B cell (primary cell): ENCODE data around the gene HAS3. TPM values are rescaled to one million over a fixed set of nuclear protein-coding genes. Genes with fewer than 3 reads are reported as not detected.
"Not testable (repeated sequence)": the region's sequence is repeated elsewhere in the genome, so short reads cannot be mapped to it uniquely, and the experiment has no call there.

ENCODE experiments used
- ATAC-seq: fragments of 200-7000 bp; cut with Tn5 transposase; one replicate; pipeline ENCODE4 v1.10.0; 2021; ENCODE audit warnings: low read depth, mild to moderate bottlenecking, moderate number of reproducible peaks, moderate library complexity
- CTCF ChIA-PET: fragments of 350-600 bp; sonication (Branson Sonifier 250); formaldehyde crosslinking; loops from one replicate; lab custom pipeline; 2021; ENCODE audit warnings: antibody characterized with exemption, inconsistent platforms; lab: Charles Lee
- POLR2A ChIA-PET: fragments of 350-600 bp; sonication (Branson Sonifier 250); formaldehyde crosslinking; loops from one replicate; lab custom pipeline; 2021; ENCODE audit warnings: antibody characterized with exemption; lab: Charles Lee
- DNase-seq: peaks from one replicate; pipeline ENCODE4 v3.0.0; 2013
- H2AFZ ChIP-seq: 2 replicates; pipeline ENCODE4 v1.6.1; 2012; ENCODE audit warnings: mild to moderate bottlenecking, low read depth, low read length; ENCODE audit not compliant: insufficient read depth, poor library complexity, severe bottlenecking
- H3K27ac ChIP-seq, 2 donors: 1 replicate in 1 of 2; 2 replicates in 1 of 2; pipeline ENCODE4 v1.5.1; 2012 to 2013; ENCODE audit warnings: low read length in 2 of 2, mild to moderate bottlenecking in 2 of 2, moderate library complexity in 1 of 2
- H3K27me3 ChIP-seq, 4 experiments: fragments of 200-600 bp in 1 of 4; sonication (generic) in 1 of 4; replicated peaks in 1 of 4; 1 replicate in 2 of 4; 2 replicates in 2 of 4; pipeline versions ENCODE4 v1.6.1 to v1.7.0; 2013 to 2016; ENCODE audit warnings: low read length in 3 of 4, mild to moderate bottlenecking in 2 of 4, mixed read lengths in 1 of 4, moderate library complexity in 1 of 4; ENCODE audit not compliant: insufficient read depth in 4 of 4, control insufficient read depth in 3 of 4; ENCODE audit errors: control extremely low read depth in 1 of 4
- H3K36me3 ChIP-seq, 2 experiments: replicated peaks in 1 of 2; 1 replicate in 1 of 2; 2 replicates in 1 of 2; pipeline versions ENCODE4 v1.6.1 to v1.7.1; 2013; ENCODE audit warnings: low read length in 1 of 2; ENCODE audit not compliant: insufficient read depth in 2 of 2, control insufficient read depth in 1 of 2; ENCODE audit errors: control extremely low read depth in 1 of 2, extremely low read depth in 1 of 2
- H3K4me1 ChIP-seq, 2 donors: fragments of 200-600 bp in 1 of 2; sonication (generic) in 1 of 2; 1 replicate in 1 of 2; 2 replicates in 1 of 2; pipeline versions ENCODE4 v1.5.1 to v1.6.1; 2013 to 2017; ENCODE audit warnings: low read length in 2 of 2; ENCODE audit not compliant: control insufficient read depth in 2 of 2, insufficient read depth in 2 of 2
- H3K4me2 ChIP-seq: replicated peaks from 2 replicates; pipeline ENCODE3; 2012; ENCODE audit warnings: mild to moderate bottlenecking, low read depth, low read length; ENCODE audit not compliant: poor library complexity, severe bottlenecking
- H3K4me3 ChIP-seq, 5 experiments: fragments of 200-600 bp in 1 of 5; sonication (generic) in 1 of 5; 1 replicate in 3 of 5; 2 replicates in 2 of 5; pipeline versions ENCODE4 v1.5.1 to v1.7.0; 2011 to 2016; ENCODE audit warnings: low read length in 4 of 5, mild to moderate bottlenecking in 4 of 5, low read depth in 2 of 5, control low read depth in 1 of 5, moderate library complexity in 1 of 5; ENCODE audit not compliant: insufficient read depth in 1 of 5; ENCODE audit errors: control extremely low read depth in 1 of 5, extremely low read depth in 1 of 5
- H3K79me2 ChIP-seq: fragments of 200-600 bp; sonication (generic); one replicate; pipeline ENCODE4 v1.6.0; 2016; ENCODE audit warnings: low read length; ENCODE audit not compliant: control insufficient read depth, insufficient read depth
- H3K9ac ChIP-seq: fragments of 200-600 bp; sonication (generic); 2 replicates; pipeline ENCODE4 v1.6.1; 2017; ENCODE audit warnings: mild to moderate bottlenecking, low read length, moderate library complexity
- H3K9me3 ChIP-seq, 3 donors: one replicate each; pipeline versions ENCODE4 v1.6.1 to v1.7.1; 2013; ENCODE audit warnings: low read length in 2 of 3; ENCODE audit not compliant: control insufficient read depth in 2 of 3, insufficient read depth in 1 of 3; ENCODE audit errors: control extremely low read depth in 1 of 3
- H4K20me1 ChIP-seq: 2 replicates; pipeline ENCODE4 v1.6.0; 2012; ENCODE audit warnings: mild to moderate bottlenecking, low read length; ENCODE audit not compliant: insufficient read depth, control insufficient read depth, poor library complexity, severe bottlenecking
- H3K27ac Mint-ChIP-seq: one replicate; pipeline ENCODE4 v1.8.0; 2021; ENCODE audit warnings: mixed read lengths
- H3K27me3 Mint-ChIP-seq: one replicate; pipeline ENCODE4 v1.8.0; 2021; ENCODE audit warnings: mixed read lengths
- H3K4me1 Mint-ChIP-seq: one replicate; pipeline ENCODE4 v1.8.0; 2021; ENCODE audit warnings: mixed read lengths
- H3K4me3 Mint-ChIP-seq: one replicate; pipeline ENCODE4 v1.8.0; 2021; ENCODE audit warnings: mixed read lengths
- H3K9me3 Mint-ChIP-seq: one replicate; pipeline ENCODE4 v1.8.0; 2022; ENCODE audit warnings: mixed read lengths; ENCODE audit not compliant: insufficient read depth
- CTCF ChIP-seq: fragments of 200-600 bp; IDR thresholded peaks from one replicate; pipeline ENCODE4 v1.8.0; 2022; ENCODE audit warnings: antibody characterized with exemption, mild to moderate bottlenecking
- EZH2 ChIP-seq: IDR thresholded peaks from 2 replicates; pipeline ENCODE4 v1.6.1; 2012; ENCODE audit warnings: borderline replicate concordance, low read depth, mild to moderate bottlenecking, moderate library complexity, low read length; ENCODE audit not compliant: insufficient read depth, poor library complexity, severe bottlenecking
- WGBS: methylation state at CpG from one replicate; pipeline ENCODE4 v1.1.5; 2013; ENCODE audit warnings: missing lambda C conversion rate; ENCODE audit not compliant: insufficient coverage; 5-methylcytosine and 5-hydroxymethylcytosine counted together
- intact Hi-C: fragments of 100-400 bp; cut with micrococcal nuclease; formaldehyde crosslinking; loops from one replicate; pipeline ENCODE4 v1.10.0; 2022
- polyA plus RNA-seq: library from polyadenylated mRNA; depleted of rRNA; stranded (reverse); fragments of >200 nt; gene quantifications from 2 replicates; pipeline ENCODE4 v1.2.3, GENCODE V29; 2012
- total RNA-seq, 2 donors: library from RNA; stranded (reverse); fragments of 120-200 nt in 1 of 2; gene quantifications; 1 replicate in 1 of 2; 2 replicates in 1 of 2; pipeline versions ENCODE4 v1.2.3 to v1.2.4, GENCODE V29; 2013 to 2022

The HAS3 gene
- total and polyA plus RNA-seq, 2 donors (not counting 1 experiment from before 2014, with no cell fraction given) = 1.4 to 2.6 TPM

DNA sequence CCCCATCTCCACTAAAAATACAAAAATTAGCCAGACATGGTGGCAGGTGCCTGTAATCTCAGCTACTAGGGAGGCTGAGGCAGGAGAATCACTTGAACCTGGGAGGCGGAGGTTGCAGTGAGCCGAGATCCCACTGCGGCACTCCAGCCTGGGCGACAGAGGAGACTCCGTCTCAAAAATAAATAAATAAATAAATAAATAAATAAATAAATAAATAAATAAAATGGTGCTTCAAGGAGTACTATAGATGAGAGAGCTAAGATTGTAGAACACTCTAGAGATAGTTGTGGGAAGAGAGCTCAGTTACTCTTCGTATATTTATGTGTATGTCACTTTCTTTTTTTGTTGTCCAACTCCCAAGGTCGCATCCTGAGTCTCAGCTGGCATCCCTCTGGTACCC lies 34.0 kb downstream of the HAS3 start:
- H3K9me3 ChIP-seq, POLR2A ChIA-PET, H3K4me1 Mint-ChIP-seq, H3K27me3 Mint-ChIP-seq, H3K9ac ChIP-seq, ATAC-seq, H3K4me1 ChIP-seq, H2AFZ ChIP-seq, H3K4me2 ChIP-seq, H3K27ac Mint-ChIP-seq, H3K27me3 ChIP-seq, DNase-seq, H3K4me3 Mint-ChIP-seq, H3K27ac ChIP-seq, H3K4me3 ChIP-seq, H3K9me3 Mint-ChIP-seq: not testable (repeated sequence)
- H3K36me3 ChIP-seq = peaks cover 5 to 68% of the 10 kb centered on the region in 2 experiments
- CTCF ChIA-PET = interaction anchor here (1.2 kb wide), 1 partner anchor 146 kb away, joined by 6 read pairs; no protein-coding TSS in a partner anchor
- H4K20me1 ChIP-seq = peaks cover 13% of the 10 kb centered on the region
- peaks cover 52% of the 10 kb centered on the region for H3K79me2 ChIP-seq
- 80% methylated on average over 1 of the region's 7 CpGs for WGBS
- intact Hi-C loops = loop anchor here (10.0 kb wide), 1 partner anchor 1475 kb away; the partner anchor contains the start of genes ACD, C16orf86, ENKD1 and PARD6A

DNA sequence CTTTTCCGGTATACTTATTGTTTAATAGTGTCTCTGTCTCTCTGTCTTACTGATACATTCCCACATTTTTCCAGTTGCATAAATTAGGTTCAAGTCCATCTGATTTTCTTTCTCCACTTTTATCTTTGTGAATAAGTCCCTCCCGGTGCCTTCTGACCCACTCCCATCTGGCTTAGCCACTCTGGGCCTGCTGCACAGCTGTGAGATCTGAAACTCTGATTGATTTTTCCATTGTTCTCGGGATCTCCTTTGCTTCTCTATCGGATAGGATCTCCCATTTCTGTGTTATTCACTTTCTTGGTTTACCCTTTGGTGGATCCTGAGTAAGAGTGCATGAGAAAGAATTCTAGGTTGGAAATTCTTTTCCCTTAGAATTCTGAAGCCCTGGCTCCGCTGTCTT lies 35.6 kb downstream of the HAS3 start:
- H4K20me1 ChIP-seq = no peaks in the 10 kb centered on the region
- Mint-ChIP-seq H3K9me3 (no peaks in the 10 kb centered on the region), H3K4me1 (no peaks in the 10 kb centered on the region), H3K4me3 (no peak overlapping the region), H3K27me3 (no peaks in the 10 kb centered on the region), H3K27ac (no peak overlapping the region)
- POLR2A ChIA-PET = no interaction called here
- no peaks in the 10 kb centered on the region for H3K9me3 ChIP-seq
- no peak overlapping the region for H3K27ac ChIP-seq
- CTCF ChIA-PET = interaction anchor here (0.9 to 1.4 kb wide), 2 partner anchors 9 to 17 kb away, joined by 4 to 5 read pairs; no protein-coding TSS in a partner anchor
- H3K4me1 ChIP-seq = no peaks in the 10 kb centered on the region
- no peak overlapping the region for H3K4me2 ChIP-seq
- H3K27me3 ChIP-seq = no peaks in the 10 kb centered on the region
- H3K36me3 ChIP-seq = peaks cover 5 to 78% of the 10 kb centered on the region in 2 experiments
- H3K9ac ChIP-seq = no peak overlapping the region
- no peak for ATAC-seq
- TF ChIP-seq CTCF (no peak), EZH2 (no peak)
- DNase-seq = no peak
- H3K79me2 ChIP-seq = peaks cover 37% of the 10 kb centered on the region
- no peak overlapping the region for H2AFZ ChIP-seq
- 100% methylated on average over 2 of the region's 5 CpGs for WGBS
- no peak overlapping the region for H3K4me3 ChIP-seq
- intact Hi-C loops = no loop called here
